Upper lobe of right lung (tissue), 1 donor: ENCODE measurements around the gene SND1. TPM values are rescaled to one million over a fixed set of nuclear protein-coding genes. Genes with fewer than 3 reads are reported as not detected.

Experiments
- ATAC-seq: fragments of 200-7000 bp; cut with Tn5 transposase; one replicate; pipeline ENCODE4 v1.9.1; 2020; ENCODE audit warnings: mild to moderate bottlenecking, moderate library complexity
- DNase-seq: peaks from one replicate; pipeline ENCODE4 v3.0.0-alpha.2; 2020
- H3K27ac ChIP-seq: fragments of 200-600 bp; one replicate; pipeline ENCODE4 v1.8.0; 2022
- H3K27me3 ChIP-seq: fragments of 200-600 bp; one replicate; pipeline ENCODE4 v1.8.0; 2022; ENCODE audit warnings: mild to moderate bottlenecking
- H3K36me3 ChIP-seq: fragments of 200-600 bp; one replicate; pipeline ENCODE4 v1.8.0; 2022
- H3K4me1 ChIP-seq: fragments of 200-600 bp; one replicate; pipeline ENCODE4 v1.8.0; 2022
- H3K4me3 ChIP-seq: fragments of 200-600 bp; one replicate; pipeline ENCODE4 v1.8.0; 2022; ENCODE audit warnings: mild to moderate bottlenecking
- H3K9me3 ChIP-seq: fragments of 200-600 bp; one replicate; pipeline ENCODE4 v1.8.0; 2022
- CTCF ChIP-seq: fragments of 200-600 bp; IDR thresholded peaks from one replicate; pipeline ENCODE4 v1.8.0; 2022; ENCODE audit warnings: antibody characterized with exemption
- intact Hi-C: fragments of 100-400 bp; cut with DNase I; formaldehyde crosslinking; loops from one replicate; pipeline ENCODE4 v1.11.0; 2022
- microRNA-seq: library from miRNA; unstranded; fragments of <30 nt; microRNA quantifications from one replicate; pipeline ENCODE4 v1.2.0, GENCODE V29; 2020; ENCODE audit warnings: borderline microRNAs expressed
- total RNA-seq: library from RNA; stranded (reverse); fragmentation: NEBNext Ultra II Directional; extraction: Animal tissue kit (Norgen Biotek cat#: 25700); gene quantifications from one replicate; pipeline ENCODE4 v1.2.1, GENCODE V29; 2021
- donor health status: DM: no; HTN: yes; CAD: no; lungs with severe emphysema.

The SND1 gene
- total RNA-seq, 1 donor from 2014 or later = 150 TPM

- TF ChIP-seq CTCF = no peak
- intact Hi-C loops = no loop called here
- ATAC-seq = no peak
Measured at GRCh38 chr7:128141683-128142195, 489.7 kb downstream of the SND1 start.

More at GRCh38 chr7:128141683-128142195, 489.7 kb downstream of the SND1 start:
- Histone ChIP-seq H3K4me1 (no peaks in the 10 kb centered on the region), H3K4me3 (no peak overlapping the region), H3K9me3 (no peaks in the 10 kb centered on the region), H3K27me3 (peaks cover 15% of the 10 kb centered on the region), H3K36me3 (no peaks in the 10 kb centered on the region), H3K27ac (no peak overlapping the region)
- DNase-seq = no peak

Small RNAs within 50 kb of the gene (microRNA-seq; reads per million reads assigned to microRNA genes)
- gene MIR593 = not detected

Other genes with a start within 250 kb of the SND1 start
- 18.1 TPM for gene GCC1, start 66.6 kb upstream of the SND1 start, total RNA-seq
- gene ARF5, start 63.8 kb upstream of the SND1 start, total RNA-seq = 92.9 TPM
- gene FSCN3, start 58.5 kb upstream of the SND1 start, total RNA-seq = 0.78 TPM
- not detected for gene PAX4, start 34.1 kb upstream of the SND1 start, total RNA-seq